22Rv1 (cell line): ENCODE data around the gene RMDN3.

Experiments used
- H3K27ac ChIP-seq: fragments of 450-650 bp; 2 replicates; pipeline ENCODE4 v1.5.1; 2017
- CTCF ChIP-seq: fragments of 450-650 bp; IDR thresholded peaks from 2 replicates; pipeline ENCODE4 v1.5.1; 2017; ENCODE audit warnings: mild to moderate bottlenecking
- ZFX ChIP-seq: fragments of 450-650 bp; IDR thresholded peaks from 2 replicates; pipeline ENCODE4 v1.6.1; 2017; ENCODE audit warnings: antibody characterized with exemption, borderline replicate concordance

The RMDN3 gene

GRCh38 chr15:40767838-40768500 is 12.9 kb upstream of the RMDN3 start:
- TF ChIP-seq ZFX: no peak
- TF ChIP-seq CTCF: no peak
- H3K27ac ChIP-seq: peak overlapping the region; percentile 33; the same call in 1 of the 2 replicates

GRCh38 chr15:40766906-40767837 is 12.1 kb upstream of the RMDN3 start:
- H3K27ac ChIP-seq: peak overlapping the region; percentile 100
- TF ChIP-seq ZFX (no peak), CTCF (no peak)

- peak overlapping the region; percentile 100 for H3K27ac ChIP-seq
- no peak for TF ChIP-seq CTCF
- TF ChIP-seq ZFX: no peak
These were observed 11.3 kb upstream of the RMDN3 start for GRCh38 chr15:40766194-40766815.

GRCh38 chr15:40764629-40765103 is 9.6 kb upstream of the RMDN3 start:
- H3K27ac ChIP-seq: peak overlapping the region; percentile 100
- TF ChIP-seq ZFX: no peak
- TF ChIP-seq CTCF: no peak

GRCh38 chr15:40763801-40764628 is 9.0 kb upstream of the RMDN3 start, which contains the start of gene GCHFR:
TSS of gene GCHFR (plus strand) at chr15:40764068. CDS start at chr15:40764181, 113 bp downstream.
- TF ChIP-seq CTCF: peak; percentile 72
- TF ChIP-seq ZFX: no peak
- H3K27ac ChIP-seq: peak within 1 kb of the TSS; percentile 100

GRCh38 chr15:40762919-40763800 is 8.1 kb upstream of the RMDN3 start:
- TF ChIP-seq CTCF (no peak), ZFX (no peak)
- H3K27ac ChIP-seq: peak overlapping the region; percentile 100
